DMS79 (cell line): ENCODE results near the gene SLC1A5.

Experiments
- DNase-seq: peaks from one replicate; lab custom pipeline; 2025; lab: John Stamatoyannopoulos, UW

Gene SLC1A5

DNA sequence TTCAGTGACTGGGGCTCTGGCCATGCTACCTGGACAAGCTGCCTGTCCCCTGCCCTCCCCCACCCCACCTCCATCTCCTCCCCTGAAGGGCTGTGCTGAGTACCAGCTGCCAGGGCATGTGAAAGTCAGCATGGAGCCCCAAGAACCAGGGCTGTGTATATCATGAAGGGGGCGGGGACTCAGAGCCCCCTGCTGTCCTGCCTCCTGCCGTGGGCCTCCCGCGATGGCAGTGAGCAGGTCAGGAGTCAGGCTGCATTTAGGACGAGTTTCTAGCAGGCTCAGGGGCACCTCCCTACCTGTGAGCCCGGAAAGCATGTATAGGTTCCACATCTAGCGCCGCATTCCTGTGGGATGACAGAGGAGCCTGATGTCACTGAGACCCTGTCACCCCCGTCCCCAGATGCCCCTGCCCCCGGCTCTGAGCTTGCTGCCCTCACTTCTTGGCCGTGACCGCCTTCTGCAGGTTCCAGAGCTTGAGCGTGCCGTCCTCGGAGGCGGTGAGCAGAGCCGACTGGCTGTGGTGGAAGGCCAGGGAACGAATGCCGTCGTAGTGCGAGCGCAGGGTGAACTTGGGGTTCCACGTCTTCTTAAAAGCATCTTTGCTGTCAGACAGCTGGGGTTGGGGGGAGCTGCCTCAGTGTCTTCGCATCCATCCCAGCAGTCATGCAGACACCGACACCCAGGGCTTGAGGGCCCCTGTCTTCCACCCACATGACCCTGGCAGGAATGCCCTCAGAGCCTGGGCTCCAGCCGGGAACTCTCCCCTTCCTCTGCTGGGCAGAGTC lies 63.2 kb downstream of the SLC1A5 start:
- DNase-seq = no peak
